ENCODE measurements around the gene MLPH. TPM values are rescaled to one million over a fixed set of nuclear protein-coding genes. Genes with fewer than 3 reads are reported as not detected.

The MLPH gene
- total and polyA plus RNA-seq, 2 of the 13 experiments (the other 11 are each of a cell fraction or from before 2014, with no cell fraction given), result 0.12 TPM; not detected in 1

- no peak for TF ChIP-seq GPBP1L1 (CRISPR knock-in tag; IDR thresholded peaks at IDR 0.05)
- TF ChIP-seq FOXM1 (CRISPR knock-in tag; IDR thresholded peaks at IDR 0.05), result no peak
- TF ChIP-seq PAF1 (CRISPR knock-in tag; IDR thresholded peaks at IDR 0.05), result 0 out of 2 replicates have a peak, but pooled peaks have one; percentile 22
- TF ChIP-seq STAT6 (CRISPR knock-in tag; IDR thresholded peaks at IDR 0.05; ENCODE audit: borderline replicate concordance), result peak; percentile 97
- peak; percentile 97 for TF ChIP-seq ZNF605 (CRISPR knock-in tag; IDR thresholded peaks at IDR 0.05)
- TF ChIP-seq ZNF275 (CRISPR knock-in tag; IDR thresholded peaks at IDR 0.05; ENCODE audit: borderline replicate concordance), result peak; percentile 91; the same call in 1 of the 2 replicates
- peak; percentile 91 for TF ChIP-seq ZSCAN21 (CRISPR knock-in tag; IDR thresholded peaks at IDR 0.05; ENCODE audit: borderline replicate concordance)
- TF ChIP-seq ZMYM4 (CRISPR knock-in tag; IDR thresholded peaks at IDR 0.05), result peak; percentile 97
- peak; percentile 86; the same call in 1 of the 2 replicates for TF ChIP-seq ZFP37 (CRISPR knock-in tag; IDR thresholded peaks at IDR 0.05; ENCODE audit: borderline replicate concordance)
- TF ChIP-seq PITX1 (CRISPR knock-in tag; IDR thresholded peaks at IDR 0.05), result peak; percentile 79; the same call in 1 of the 2 replicates
- TF ChIP-seq SNRNP70 (IDR thresholded peaks at IDR 0.05; ENCODE audit: low read depth, low read length), result no peak
- no peak for TF ChIP-seq MAFG (CRISPR knock-in tag; IDR thresholded peaks at IDR 0.05)
- no peak for TF ChIP-seq RFXANK (CRISPR knock-in tag; IDR thresholded peaks at IDR 0.05)
- no peak for TF ChIP-seq PREB (CRISPR knock-in tag; IDR thresholded peaks at IDR 0.05)
- TF ChIP-seq ZNF230 (CRISPR knock-in tag; IDR thresholded peaks at IDR 0.05), result no peak; the same call in 1 of the 2 replicates
- peak; percentile 64; the same call in 1 of the 2 replicates for TF ChIP-seq THAP7 (CRISPR knock-in tag; IDR thresholded peaks at IDR 0.05)
- TF ChIP-seq SMAD3 (CRISPR knock-in tag; IDR thresholded peaks at IDR 0.05), result peak; percentile 85
- TF ChIP-seq E2F5 (CRISPR knock-in tag; conservative IDR thresholded peaks at IDR 0.05), result no peak
- 0 out of 2 replicates have a peak, but pooled peaks have one; percentile 39 for TF ChIP-seq RARG (CRISPR knock-in tag; IDR thresholded peaks at IDR 0.05; ENCODE audit: low read depth)
Observed at GRCh38 chr2:237590272-237591140, 103.5 kb downstream of the MLPH start, which contains the start of gene RAB17 (continued).
